Activated CD4-positive, alpha-beta T cell treated with anti-CD3 and anti-CD28 coated beads, Interleukin-2, amount 10 ng/mL, durations not matched to agents 24 days and 14 days (primary cell): ENCODE measurements around the gene CBLC. TPM values are rescaled to one million over a fixed set of nuclear protein-coding genes. Genes with fewer than 3 reads are reported as not detected.
"Not testable (repeated sequence)": the region's sequence is repeated elsewhere in the genome, so short reads cannot be mapped to it uniquely, and the experiment has no call there.

ENCODE experiments used
- DNase-seq: peaks from one replicate; pipeline ENCODE4 v3.0.0; 2022
- H3K27ac Mint-ChIP-seq: one replicate; pipeline ENCODE4 v1.8.0; 2022; ENCODE audit warnings: mild to moderate bottlenecking, mixed read lengths
- H3K27me3 Mint-ChIP-seq: one replicate; pipeline ENCODE4 v1.8.0; 2022; ENCODE audit warnings: mixed read lengths
- H3K36me3 Mint-ChIP-seq: one replicate; pipeline ENCODE4 v1.8.0; 2022; ENCODE audit warnings: low read depth, mild to moderate bottlenecking, mixed read lengths
- H3K4me1 Mint-ChIP-seq: one replicate; pipeline ENCODE4 v1.8.0; 2021; ENCODE audit warnings: mixed read lengths
- H3K4me3 Mint-ChIP-seq: one replicate; pipeline ENCODE4 v1.8.0; 2022; ENCODE audit warnings: mild to moderate bottlenecking, moderate library complexity, mixed read lengths
- H3K9me3 Mint-ChIP-seq: one replicate; pipeline ENCODE4 v1.8.0; 2021; ENCODE audit warnings: mixed read lengths
- intact Hi-C: fragments of 100-400 bp; cut with micrococcal nuclease; formaldehyde crosslinking; loops from one replicate; pipeline ENCODE4 v1.15.1; 2023
- total RNA-seq: library from RNA; stranded (reverse); gene quantifications from 2 replicates; pipeline ENCODE4 v1.2.3, GENCODE V29; 2022

Gene CBLC
- total RNA-seq, 1 donor from 2014 or later = not detected

- Mint-ChIP-seq H3K4me3 (no peak overlapping the region), H3K27ac (no peak overlapping the region)
- intact Hi-C loops = no loop called here
Measured at GRCh38 chr19:44820648-44821609, 43.2 kb downstream of the CBLC start.

GRCh38 chr19:44822177-44822576 lies 44.5 kb downstream of the CBLC start:
- H3K27ac Mint-ChIP-seq = no peak overlapping the region
- intact Hi-C loops = no loop called here
- no peaks in the 10 kb centered on the region for H3K9me3 Mint-ChIP-seq
- H3K36me3 Mint-ChIP-seq = no peaks in the 10 kb centered on the region
- DNase-seq = no peak
- peaks cover 7% of the 10 kb centered on the region for H3K27me3 Mint-ChIP-seq
- H3K4me3 Mint-ChIP-seq = no peak overlapping the region
- no peaks in the 10 kb centered on the region for H3K4me1 Mint-ChIP-seq

More at GRCh38 chr19:44820648-44821609, 43.2 kb downstream of the CBLC start:
- no peak for DNase-seq
- no peaks in the 10 kb centered on the region for H3K9me3 Mint-ChIP-seq
- H3K4me1 Mint-ChIP-seq = no peaks in the 10 kb centered on the region
- H3K27me3 Mint-ChIP-seq = peaks cover 4% of the 10 kb centered on the region
- H3K36me3 Mint-ChIP-seq = no peaks in the 10 kb centered on the region

- H3K27ac Mint-ChIP-seq = no peak overlapping the region
- no peaks in the 10 kb centered on the region for H3K36me3 Mint-ChIP-seq
- no peaks in the 10 kb centered on the region for H3K4me1 Mint-ChIP-seq
- no peak overlapping the region for H3K4me3 Mint-ChIP-seq
- no peak for DNase-seq
- no peaks in the 10 kb centered on the region for H3K9me3 Mint-ChIP-seq
- intact Hi-C loops = no loop called here
- peaks cover 7% of the 10 kb centered on the region for H3K27me3 Mint-ChIP-seq
Measured at GRCh38 chr19:44822670-44823372, 45.1 kb downstream of the CBLC start.

- Mint-ChIP-seq H3K27ac (no peak overlapping the region), H3K4me3 (no peak overlapping the region), H3K9me3 (no peaks in the 10 kb centered on the region), H3K4me1 (no peaks in the 10 kb centered on the region), H3K36me3 (no peaks in the 10 kb centered on the region), H3K27me3 (peaks cover 7% of the 10 kb centered on the region)
- intact Hi-C loops = no loop called here
- DNase-seq = no peak
Measured at GRCh38 chr19:44823373-44823698, 45.6 kb downstream of the CBLC start.

- Mint-ChIP-seq H3K9me3 (no peaks in the 10 kb centered on the region), H3K27ac (no peak overlapping the region), H3K36me3 (no peaks in the 10 kb centered on the region), H3K4me1 (no peaks in the 10 kb centered on the region), H3K4me3 (no peak overlapping the region), H3K27me3 (peaks cover 7% of the 10 kb centered on the region)
- no peak for DNase-seq
- intact Hi-C loops = no loop called here
Measured at GRCh38 chr19:44824761-44825160, 47.1 kb downstream of the CBLC start.

GRCh38 chr19:44832875-44833274 lies 55.2 kb downstream of the CBLC start:
- intact Hi-C loops = not testable (repeated sequence)

GRCh38 chr19:44834399-44834798 lies 56.7 kb downstream of the CBLC start:
- DNase-seq, H3K27ac Mint-ChIP-seq, H3K36me3 Mint-ChIP-seq, H3K9me3 Mint-ChIP-seq, H3K4me3 Mint-ChIP-seq, H3K4me1 Mint-ChIP-seq, H3K27me3 Mint-ChIP-seq, intact Hi-C loops: not testable (repeated sequence)

More at GRCh38 chr19:44832875-44833274, 55.2 kb downstream of the CBLC start:
- H3K27ac Mint-ChIP-seq, DNase-seq, H3K4me3 Mint-ChIP-seq, H3K36me3 Mint-ChIP-seq, H3K27me3 Mint-ChIP-seq, H3K9me3 Mint-ChIP-seq, H3K4me1 Mint-ChIP-seq: not testable (repeated sequence)

- no peak overlapping the region for H3K4me3 Mint-ChIP-seq
- no peak overlapping the region for H3K27ac Mint-ChIP-seq
- no peaks in the 10 kb centered on the region for H3K36me3 Mint-ChIP-seq
- H3K9me3 Mint-ChIP-seq = no peaks in the 10 kb centered on the region
- H3K4me1 Mint-ChIP-seq = peaks cover 2% of the 10 kb centered on the region
- no peak for DNase-seq
- no peaks in the 10 kb centered on the region for H3K27me3 Mint-ChIP-seq
- intact Hi-C loops = no loop called here
Measured at GRCh38 chr19:44839276-44839675, 61.6 kb downstream of the CBLC start.

- H3K9me3 Mint-ChIP-seq = no peaks in the 10 kb centered on the region
- intact Hi-C loops = loop anchor here (10.0 kb wide), 1 partner anchor 186 kb away; no protein-coding TSS in a partner anchor
Measured at GRCh38 chr19:44840811-44841210, 63.1 kb downstream of the CBLC start.

GRCh38 chr19:44841231-44841630 lies 63.5 kb downstream of the CBLC start:
- peaks cover 11% of the 10 kb centered on the region for H3K4me1 Mint-ChIP-seq
- H3K4me3 Mint-ChIP-seq = no peak overlapping the region
- intact Hi-C loops = loop anchor here (10.0 kb wide), 1 partner anchor 186 kb away; no protein-coding TSS in a partner anchor
- H3K36me3 Mint-ChIP-seq = no peaks in the 10 kb centered on the region
- no peak overlapping the region for H3K27ac Mint-ChIP-seq
- peak; percentile 61 for DNase-seq
- H3K9me3 Mint-ChIP-seq = no peaks in the 10 kb centered on the region
- peaks cover 11% of the 10 kb centered on the region for H3K27me3 Mint-ChIP-seq

More at GRCh38 chr19:44840811-44841210, 63.1 kb downstream of the CBLC start:
- peaks cover 8% of the 10 kb centered on the region for H3K27me3 Mint-ChIP-seq
- DNase-seq = no peak
- no peak overlapping the region for H3K27ac Mint-ChIP-seq
- no peak overlapping the region for H3K4me3 Mint-ChIP-seq
- H3K4me1 Mint-ChIP-seq = peaks cover 11% of the 10 kb centered on the region
- H3K36me3 Mint-ChIP-seq = no peaks in the 10 kb centered on the region

- H3K4me1 Mint-ChIP-seq = peaks cover 19% of the 10 kb centered on the region
- peak overlapping the region; percentile 90 for H3K4me3 Mint-ChIP-seq
- intact Hi-C loops = loop anchor here (1.0 to 10.0 kb wide), 4 partner anchors 45 to 190 kb away; partner anchors contain the start of gene TOMM40
- H3K27ac Mint-ChIP-seq = peak overlapping the region; percentile 85
- no peaks in the 10 kb centered on the region for H3K9me3 Mint-ChIP-seq
- H3K36me3 Mint-ChIP-seq = no peaks in the 10 kb centered on the region
- H3K27me3 Mint-ChIP-seq = peaks cover 42% of the 10 kb centered on the region
- no peak for DNase-seq
Measured at GRCh38 chr19:44845286-44845611, 67.6 kb downstream of the CBLC start.

GRCh38 chr19:44845612-44846454 lies 68.1 kb downstream of the CBLC start, which contains the start of gene NECTIN2:
NECTIN2 (plus strand) TSS chr19:44846297; CDS start chr19:44846526, 229 bp downstream.
- H3K4me1 Mint-ChIP-seq = peaks cover 19% of the 10 kb centered on the region
- peaks cover 44% of the 10 kb centered on the region for H3K27me3 Mint-ChIP-seq
- DNase-seq = peak; percentile 93
- H3K9me3 Mint-ChIP-seq = no peaks in the 10 kb centered on the region
- H3K36me3 Mint-ChIP-seq = no peaks in the 10 kb centered on the region
- H3K27ac Mint-ChIP-seq = peak within 1 kb of the TSS; percentile 85
- peak within 1 kb of the TSS; percentile 90 for H3K4me3 Mint-ChIP-seq
- intact Hi-C loops = loop anchor here (1.0 to 10.0 kb wide), 4 partner anchors 45 to 191 kb away; partner anchors contain the start of gene TOMM40

- no peaks in the 10 kb centered on the region for H3K9me3 Mint-ChIP-seq
- peaks cover 17% of the 10 kb centered on the region for H3K4me1 Mint-ChIP-seq
- H3K27me3 Mint-ChIP-seq = peaks cover 47% of the 10 kb centered on the region
- intact Hi-C loops = loop anchor here (10.0 kb wide), 1 partner anchor 192 kb away; no protein-coding TSS in a partner anchor
- no peaks in the 10 kb centered on the region for H3K36me3 Mint-ChIP-seq
- DNase-seq = no peak
- H3K4me3 Mint-ChIP-seq = peak overlapping the region; percentile 90
- H3K27ac Mint-ChIP-seq = peak overlapping the region; percentile 34
Measured at GRCh38 chr19:44846455-44847143, 68.9 kb downstream of the CBLC start.
